Heart left ventricle (tissue), 13 donors: ENCODE data around the gene BICRA.
"Not testable (repeated sequence)": the region's sequence is repeated elsewhere in the genome, so short reads cannot be mapped to it uniquely, and the experiment has no call there.

Experiments used
- CTCF ChIP-seq, 12 donors: fragments of 200-600 bp; sonication (generic) in 4 of 12; IDR thresholded peaks; one replicate each; pipeline versions ENCODE4 v1.5.0 to v1.8.0; 2018 to 2022; ENCODE audit warnings: antibody characterized with exemption in 12 of 12, mild to moderate bottlenecking in 5 of 12
- POLR2A ChIP-seq, 2 donors: fragments of 450-650 bp; IDR thresholded peaks; one replicate each; pipeline ENCODE4 v1.6.1; 2017; ENCODE audit warnings: antibody characterized with exemption in 2 of 2, mild to moderate bottlenecking in 2 of 2, moderate library complexity in 2 of 2
- donor health status: ischemic (EF 13 %, LVEDD 7.1; RV severe dilation, severe dysfunction).
- donor health status: DM: no; HTN: yes; CAD: no.
- donor health status: DM: no; HTN: no; CAD: no.
- donor health status: ischemic (EF 25% LVEDD 6.9; RV normal size, moderate dysfunction).
- donor health status: ischemic (EF 25% LVEDD 5.7; RV mildly dilated, moderate dysfunction).
- donor health status: ischemic (EF 35%, LVEDD 5.7; RV mildly dilated, moderate dysfunction).
- donor health status: nonischemic (EF 11% LVEDD 7.7; RV severe dilation, severe dysfunction).
- donor health status: DM: yes; HTN: yes; CAD: no.
- donor health status: PGD.
- donor health status: ischemic (EF 29% LVEDD 5.4; RV normal size, mild dysfunction).
- donor health status: nonischemic (EF 23%, LVEDD 6.1; RV moderate dilation, normal function).

- TF ChIP-seq POLR2A, CTCF (IDR thresholded peaks at IDR 0.05): not testable (repeated sequence)
These were observed 26.3 kb downstream of the BICRA start for GRCh38 chr19:47635152-47635754.
